Stimulated activated CD8-positive, alpha-beta memory T cell treated with anti-CD3 and anti-CD28 coated beads, Interleukin-2, amount 100 ng/mL, for 48 hours (primary cell): ENCODE results near the gene MOGAT3.

Experiments
- DNase-seq, 2 donors: peaks; one replicate each; pipeline ENCODE4 v3.0.0-alpha.2; 2020; ENCODE audit warnings: low read depth in 2 of 2

MOGAT3 gene

GRCh38 chr7:101172005-101172853, 28.6 kb downstream of the MOGAT3 start:
- DNase-seq: no peak

- no peak for DNase-seq
These were observed 29.4 kb downstream of the MOGAT3 start for GRCh38 chr7:101171442-101171837.

GRCh38 chr7:101170617-101171441, 30.0 kb downstream of the MOGAT3 start:
- no peak for DNase-seq

GRCh38 chr7:101169838-101170551, 30.8 kb downstream of the MOGAT3 start:
- DNase-seq: peak; percentile 71 to 81

DNA sequence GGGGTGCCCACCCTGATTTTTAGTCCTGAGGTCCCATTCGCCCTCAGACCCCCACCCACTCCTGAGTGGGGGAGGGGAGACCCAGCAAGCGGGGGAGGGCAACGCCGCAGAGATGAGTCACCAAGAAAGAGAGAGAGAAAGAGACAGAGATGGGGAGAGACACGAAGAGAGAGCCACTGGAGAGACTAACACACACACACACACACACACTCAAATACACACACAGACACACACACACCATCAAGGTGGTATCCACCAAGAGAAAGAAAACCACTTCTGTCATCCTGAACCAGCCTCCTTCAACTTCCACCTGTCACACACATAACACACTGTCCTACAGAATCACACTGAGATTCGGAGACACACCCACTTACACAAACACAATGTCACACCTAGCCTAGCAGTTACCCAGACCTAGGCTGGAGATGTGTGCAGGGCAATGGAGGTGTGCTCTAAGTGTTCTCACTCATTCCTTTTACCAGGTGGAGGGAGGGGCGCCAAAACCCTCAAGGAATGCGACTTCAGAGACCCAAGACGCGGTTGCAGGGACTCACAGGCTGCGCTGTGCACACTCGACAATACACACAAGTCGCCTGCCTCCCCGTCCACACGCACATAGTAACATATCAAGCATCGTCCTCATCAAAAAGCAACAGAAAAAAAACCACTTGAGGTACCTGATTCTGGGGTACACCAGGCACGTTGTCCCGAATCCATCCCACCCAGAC, 31.6 kb downstream of the MOGAT3 start:
- DNase-seq: no peak

GRCh38 chr7:101168412-101169049, 32.3 kb downstream of the MOGAT3 start:
- no peak for DNase-seq

DNA sequence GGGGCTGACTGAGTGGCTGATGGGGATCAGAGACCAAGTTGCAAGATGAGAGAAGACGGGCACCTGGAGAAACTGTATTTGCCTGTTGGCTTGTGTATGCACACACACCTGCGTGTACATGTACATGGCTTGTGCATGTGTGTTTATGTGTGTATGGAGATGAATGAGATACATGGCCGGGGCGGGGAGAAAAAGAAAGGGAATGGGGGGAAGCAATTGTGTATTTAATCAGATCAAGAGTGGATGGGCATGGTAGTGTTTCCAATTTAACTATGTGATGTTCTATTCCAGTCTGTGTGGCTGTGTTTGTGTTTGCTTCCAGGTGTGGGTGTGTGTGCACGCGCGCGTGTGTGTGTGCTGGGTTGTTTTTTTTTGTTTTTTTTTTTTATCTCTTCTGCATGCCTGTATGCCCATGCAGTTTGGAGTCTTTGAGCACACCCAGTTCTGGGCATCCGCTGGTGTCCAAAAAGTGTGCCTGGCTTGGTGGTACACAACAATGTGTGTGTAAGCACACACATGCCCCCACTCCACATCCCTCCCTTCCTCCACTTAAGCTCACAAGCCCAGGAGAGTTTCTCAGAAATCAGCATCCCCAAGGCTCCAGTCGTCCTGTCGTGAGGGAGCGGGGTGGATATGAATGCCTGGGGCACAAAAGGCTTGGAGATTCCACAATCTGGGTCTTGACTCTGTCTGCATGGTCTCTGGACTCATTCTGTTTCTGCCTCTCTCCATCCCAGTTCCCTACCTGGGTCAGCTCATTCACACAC, 33.0 kb downstream of the MOGAT3 start:
- no peak for DNase-seq

DNA sequence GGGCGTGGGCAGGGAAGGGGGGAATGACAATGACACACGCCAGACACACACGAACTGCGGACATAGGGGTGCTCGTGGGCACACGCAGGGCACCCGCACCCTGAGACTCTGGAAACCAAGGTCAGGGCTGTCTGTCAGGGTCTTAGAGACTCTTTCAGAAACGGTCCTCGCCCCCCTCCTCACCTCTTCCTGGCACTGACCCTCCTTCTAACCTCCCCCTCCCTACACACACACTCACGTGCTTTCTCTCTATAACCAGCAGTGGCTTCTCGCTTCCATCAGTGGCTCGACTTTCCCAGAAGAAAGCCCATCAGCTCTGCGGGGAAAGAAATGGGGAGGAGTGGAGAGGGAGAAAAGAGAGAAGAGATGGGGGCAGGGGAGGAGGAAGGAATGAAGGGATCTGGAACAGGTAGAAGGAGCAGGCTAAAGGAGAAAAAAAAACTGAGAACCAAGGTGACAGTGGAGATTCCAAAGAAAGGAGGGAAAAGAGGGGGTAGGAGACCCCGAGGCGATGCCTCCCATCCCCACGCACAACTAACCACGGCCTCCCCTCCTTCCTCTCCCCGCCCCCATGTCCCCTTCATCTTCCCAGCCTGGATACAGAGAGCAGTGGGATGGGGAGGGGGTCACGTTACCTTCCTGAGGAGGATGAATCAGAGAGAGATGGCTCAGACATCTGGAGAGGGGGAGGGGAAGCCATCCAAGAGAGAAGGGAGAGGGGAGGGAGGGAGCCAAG, 33.8 kb downstream of the MOGAT3 start:
- DNase-seq: no peak

- DNase-seq: no peak
These were observed 34.3 kb downstream of the MOGAT3 start for GRCh38 chr7:101166648-101166908.

- no peak for DNase-seq
These were observed 34.7 kb downstream of the MOGAT3 start for GRCh38 chr7:101165958-101166647.

- DNase-seq: peak; percentile 91
These were observed 35.5 kb downstream of the MOGAT3 start, which contains the start of gene VGF for GRCh38 chr7:101165075-101165957. Gene VGF (minus strand): TSS chr7:101165569. CDS start chr7:101164843, 726 bp downstream.

- no peak for DNase-seq
These were observed 36.6 kb downstream of the MOGAT3 start for GRCh38 chr7:101164071-101164840.

GRCh38 chr7:101163279-101164070, 37.4 kb downstream of the MOGAT3 start:
- DNase-seq: no peak

GRCh38 chr7:101162551-101163278, 38.1 kb downstream of the MOGAT3 start:
- DNase-seq: no peak

- no peak for DNase-seq
These were observed 39.0 kb downstream of the MOGAT3 start for GRCh38 chr7:101161692-101162471.
